Activated naive CD4-positive, alpha-beta T cell treated with anti-CD3 and anti-CD28 coated beads, Interleukin-2, amount 50 U/mL, for 72 hours (primary cell): Measurements from ENCODE around the gene APRT. TPM values are rescaled to one million over a fixed set of nuclear protein-coding genes. Genes with fewer than 3 reads are reported as not detected.

Source experiments
- ATAC-seq, 2 donors: fragments of 150-1000 bp; cut with Tn5 transposase; 2 replicates each; pipeline ENCODE4 v1.10.0; 2021; ENCODE audit warnings: mild to moderate bottlenecking in 2 of 2, moderate library complexity in 2 of 2
- DNase-seq, 2 donors: peaks; one replicate each; pipeline ENCODE4 v3.0.0; 2021 to 2022; ENCODE audit warnings: low spot score in 2 of 2
- H3K27ac Mint-ChIP-seq, 2 donors: one replicate each; pipeline ENCODE4 v1.8.0; 2022; ENCODE audit warnings: mild to moderate bottlenecking in 2 of 2, mixed read lengths in 2 of 2
- H3K36me3 Mint-ChIP-seq, 2 donors: one replicate each; pipeline ENCODE4 v1.8.0; 2022; ENCODE audit warnings: mixed read lengths in 2 of 2
- H3K9me3 Mint-ChIP-seq, 2 donors: one replicate each; pipeline ENCODE4 v1.8.0; 2022; ENCODE audit warnings: mixed read lengths in 2 of 2
- total RNA-seq, 2 donors: library from RNA; stranded (reverse); gene quantifications; one replicate each; pipeline ENCODE4 v1.2.3, GENCODE V29; 2022

APRT gene
- 100 to 1,000 TPM; 145 to 168 TPM for total RNA-seq

- peak; percentile 74 to 77 for ATAC-seq
- Mint-ChIP-seq H3K27ac (peak within 1 kb of the TSS; percentile 95 to 96), H3K9me3 (no peaks in the 10 kb centered on the region), H3K36me3 (peaks cover 11% of the 10 kb centered on the region in 2 donors)
- peak; percentile 97 to 100 for DNase-seq
Measured at GRCh38 chr16:88811769-88812512, at the start of gene APRT. Gene APRT, minus strand, starts transcription at chr16:88811928. Its CDS starts 29 bp downstream, at chr16:88811899.

GRCh38 chr16:88861359-88861758, 49.6 kb upstream of the APRT start:
- no peak for ATAC-seq
- no peak for DNase-seq
- no peaks in the 10 kb centered on the region for H3K9me3 Mint-ChIP-seq

GRCh38 chr16:88859381-88860091, 47.8 kb upstream of the APRT start:
- Mint-ChIP-seq H3K9me3 (no peaks in the 10 kb centered on the region), H3K27ac (no peak overlapping the region), H3K36me3 (peaks cover 7 to 16% of the 10 kb centered on the region in 2 donors)
- DNase-seq (no peak), ATAC-seq (no peak)

More at GRCh38 chr16:88861359-88861758, 49.6 kb upstream of the APRT start:
- H3K27ac Mint-ChIP-seq = no peak overlapping the region
- peaks cover 7 to 16% of the 10 kb centered on the region in 2 donors for H3K36me3 Mint-ChIP-seq

GRCh38 chr16:88857728-88858339, 46.1 kb upstream of the APRT start:
- ATAC-seq (peak; percentile 52 to 65), DNase-seq (peak; percentile 71 to 77)
- Mint-ChIP-seq H3K9me3 (no peaks in the 10 kb centered on the region), H3K27ac (peak overlapping the region; percentile 90 to 97), H3K36me3 (peaks cover 7 to 16% of the 10 kb centered on the region in 2 donors)

- DNase-seq = peak; percentile 99 to 100
- H3K27ac Mint-ChIP-seq = peak within 1 kb of the TSS; percentile 90 to 97
- H3K9me3 Mint-ChIP-seq = no peaks in the 10 kb centered on the region
- ATAC-seq = peak; percentile 72 to 91
- H3K36me3 Mint-ChIP-seq = peaks cover 7 to 16% of the 10 kb centered on the region in 2 donors
Measured at GRCh38 chr16:88856828-88857727, 45.4 kb upstream of the APRT start, which contains the start of the genes GALNS and TRAPPC2L. Gene GALNS, minus strand, starts transcription at chr16:88856947. Its CDS starts 70 bp downstream, at chr16:88856877. Gene TRAPPC2L, plus strand, starts transcription at chr16:88857127. Its CDS starts 24 bp downstream, at chr16:88857151.

GRCh38 chr16:88856122-88856827, 44.5 kb upstream of the APRT start:
- H3K36me3 Mint-ChIP-seq = peaks cover 7 to 16% of the 10 kb centered on the region in 2 donors
- ATAC-seq (peak in 1 of 2 donors; percentile 56), DNase-seq (no peak)
- no peak overlapping the region for H3K27ac Mint-ChIP-seq
- H3K9me3 Mint-ChIP-seq = no peaks in the 10 kb centered on the region

- no peak overlapping the region for H3K27ac Mint-ChIP-seq
- peaks cover 7 to 16% of the 10 kb centered on the region in 2 donors for H3K36me3 Mint-ChIP-seq
- no peaks in the 10 kb centered on the region for H3K9me3 Mint-ChIP-seq
- DNase-seq = no peak
- no peak for ATAC-seq
Measured at GRCh38 chr16:88855736-88856121, 44.0 kb upstream of the APRT start.

GRCh38 chr16:88855176-88855575, 43.4 kb upstream of the APRT start:
- DNase-seq = no peak
- Mint-ChIP-seq H3K27ac (peak overlapping the region; percentile 65 to 74), H3K9me3 (no peaks in the 10 kb centered on the region), H3K36me3 (peaks cover 7 to 11% of the 10 kb centered on the region in 2 donors)
- no peak for ATAC-seq

GRCh38 chr16:88854306-88855111, 42.8 kb upstream of the APRT start:
- peak in 1 of 2 donors; percentile 79 for ATAC-seq
- DNase-seq = peak in 1 of 2 donors; percentile 71
- H3K27ac Mint-ChIP-seq = peak overlapping the region; percentile 30 to 74
- H3K36me3 Mint-ChIP-seq = peaks cover 7 to 10% of the 10 kb centered on the region in 2 donors
- H3K9me3 Mint-ChIP-seq = no peaks in the 10 kb centered on the region

- DNase-seq = no peak
- no peak for ATAC-seq
- Mint-ChIP-seq H3K36me3 (peaks cover 7 to 10% of the 10 kb centered on the region in 2 donors), H3K9me3 (no peaks in the 10 kb centered on the region), H3K27ac (no peak overlapping the region)
Measured at GRCh38 chr16:88853325-88853941, 41.7 kb upstream of the APRT start.

- DNase-seq (no peak), ATAC-seq (no peak)
- no peaks in the 10 kb centered on the region for H3K36me3 Mint-ChIP-seq
- no peaks in the 10 kb centered on the region for H3K9me3 Mint-ChIP-seq
- no peak overlapping the region for H3K27ac Mint-ChIP-seq
Measured at GRCh38 chr16:88851616-88852015, 39.9 kb upstream of the APRT start.

GRCh38 chr16:88850531-88851199, 38.9 kb upstream of the APRT start:
- Mint-ChIP-seq H3K27ac (no peak overlapping the region), H3K9me3 (no peaks in the 10 kb centered on the region), H3K36me3 (no peaks in the 10 kb centered on the region)
- DNase-seq = no peak
- no peak for ATAC-seq

GRCh38 chr16:88848557-88848956, 36.8 kb upstream of the APRT start:
- Mint-ChIP-seq H3K36me3 (no peaks in the 10 kb centered on the region), H3K9me3 (no peaks in the 10 kb centered on the region), H3K27ac (peak overlapping the region in 1 of 2 donors; percentile 22)
- ATAC-seq (no peak), DNase-seq (no peak)

GRCh38 chr16:88847654-88848053, 35.9 kb upstream of the APRT start:
- no peak overlapping the region for H3K27ac Mint-ChIP-seq
- DNase-seq (no peak), ATAC-seq (no peak)
- H3K36me3 Mint-ChIP-seq = no peaks in the 10 kb centered on the region
- H3K9me3 Mint-ChIP-seq = no peaks in the 10 kb centered on the region
